GM10248 (cell line): ENCODE measurements around the gene TTYH3.

Experiments
- CTCF ChIA-PET: fragments of 300-600 bp; sonication (Branson Sonifier 250); formaldehyde crosslinking; extraction: SDS; loops from one replicate; lab custom pipeline; 2021; ENCODE audit warnings: antibody characterized with exemption; lab: Yijun Ruan, JAX
- POLR2A ChIA-PET: fragments of 350-650 bp; sonication (Branson Sonifier 250); formaldehyde crosslinking; extraction: SDS; loops from one replicate; lab custom pipeline; 2020; ENCODE audit warnings: antibody characterized with exemption; lab: Yijun Ruan, JAX
- DNase-seq: peaks from one replicate; pipeline ENCODE4 v3.0.0; 2012; ENCODE audit errors: extremely low spot score
- TF ChIP-seq, protein P1 (sequence below): IDR thresholded peaks from 2 replicates; pipeline ENCODE4 v1.5.1; 2012; ENCODE audit warnings: mild to moderate bottlenecking, low read depth; ENCODE audit errors: extremely low read depth, missing control alignments, control extremely low read depth

TTYH3 gene

DNA sequence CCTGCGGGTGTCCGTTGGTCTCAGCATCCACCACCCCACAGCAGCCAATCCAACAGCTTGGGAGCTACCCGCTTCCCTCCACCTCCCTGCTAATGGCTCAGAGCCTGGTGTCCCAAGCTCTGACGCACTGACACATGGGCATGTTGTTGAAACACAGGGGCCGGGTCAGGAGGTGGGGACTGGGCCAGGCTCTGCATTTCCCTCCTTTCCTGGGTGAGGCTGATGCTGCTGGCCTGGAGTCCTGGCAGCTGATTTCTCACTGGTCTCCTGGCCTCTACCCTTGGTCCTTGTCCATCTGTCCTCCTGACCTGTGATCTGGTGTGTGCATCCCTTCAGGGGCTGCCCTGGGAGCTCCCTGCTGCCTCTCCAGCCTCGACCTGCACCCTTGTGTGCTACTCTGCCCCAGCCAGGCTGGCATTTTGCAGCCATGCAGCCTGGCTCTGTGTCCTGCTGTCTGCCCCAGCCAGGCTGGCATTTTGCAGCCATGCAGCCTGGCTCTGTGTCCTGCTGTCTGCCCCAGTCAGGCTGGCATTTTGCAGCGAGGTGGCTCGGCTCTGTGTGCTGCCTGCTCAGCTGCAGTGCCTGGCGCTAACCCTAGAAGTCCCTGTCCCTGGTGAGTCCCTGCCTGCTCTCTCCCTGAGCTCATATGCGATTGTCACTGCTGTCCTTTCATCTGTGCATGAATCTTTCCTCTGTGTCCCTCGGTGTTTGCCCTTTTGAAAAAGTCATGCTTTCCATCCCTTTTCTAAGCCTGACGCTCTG, 70.2 kb downstream of the TTYH3 start:
- DNase-seq = no peak
- TF ChIP-seq, protein P1, sequence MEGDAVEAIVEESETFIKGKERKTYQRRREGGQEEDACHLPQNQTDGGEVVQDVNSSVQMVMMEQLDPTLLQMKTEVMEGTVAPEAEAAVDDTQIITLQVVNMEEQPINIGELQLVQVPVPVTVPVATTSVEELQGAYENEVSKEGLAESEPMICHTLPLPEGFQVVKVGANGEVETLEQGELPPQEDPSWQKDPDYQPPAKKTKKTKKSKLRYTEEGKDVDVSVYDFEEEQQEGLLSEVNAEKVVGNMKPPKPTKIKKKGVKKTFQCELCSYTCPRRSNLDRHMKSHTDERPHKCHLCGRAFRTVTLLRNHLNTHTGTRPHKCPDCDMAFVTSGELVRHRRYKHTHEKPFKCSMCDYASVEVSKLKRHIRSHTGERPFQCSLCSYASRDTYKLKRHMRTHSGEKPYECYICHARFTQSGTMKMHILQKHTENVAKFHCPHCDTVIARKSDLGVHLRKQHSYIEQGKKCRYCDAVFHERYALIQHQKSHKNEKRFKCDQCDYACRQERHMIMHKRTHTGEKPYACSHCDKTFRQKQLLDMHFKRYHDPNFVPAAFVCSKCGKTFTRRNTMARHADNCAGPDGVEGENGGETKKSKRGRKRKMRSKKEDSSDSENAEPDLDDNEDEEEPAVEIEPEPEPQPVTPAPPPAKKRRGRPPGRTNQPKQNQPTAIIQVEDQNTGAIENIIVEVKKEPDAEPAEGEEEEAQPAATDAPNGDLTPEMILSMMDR = no peak
- ChIA-PET POLR2A (no interaction called here), CTCF (interaction anchor here (1.2 to 5.5 kb wide), 3 partner anchors 8 to 31 kb away, joined by 5 to 65 read pairs (median 5); no protein-coding TSS in a partner anchor)

DNA sequence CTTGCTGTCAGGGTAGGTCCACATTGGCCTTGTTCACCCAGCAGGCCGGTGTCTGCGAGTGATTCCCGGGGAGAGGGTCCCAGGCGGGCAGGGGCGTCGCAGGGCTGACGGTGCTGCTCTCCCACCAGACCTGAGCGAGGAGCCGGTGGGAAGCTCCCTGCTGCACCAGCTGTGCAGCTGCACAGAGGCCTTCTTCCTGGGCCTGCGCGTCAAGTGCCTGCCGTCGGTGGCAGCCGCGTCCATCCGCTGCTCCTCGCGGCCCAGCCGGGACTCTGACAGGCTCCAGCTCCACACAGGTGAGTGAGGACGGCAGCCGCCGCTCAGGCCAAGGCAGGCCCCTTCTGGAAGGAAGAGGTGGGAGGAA, 70.8 kb downstream of the TTYH3 start:
- CTCF ChIA-PET = interaction anchor here (5.5 kb wide), 1 partner anchor 8 kb away, joined by 65 read pairs; no protein-coding TSS in a partner anchor
- TF ChIP-seq, protein P1 = no peak
- no peak for DNase-seq
- POLR2A ChIA-PET = no interaction called here

DNA sequence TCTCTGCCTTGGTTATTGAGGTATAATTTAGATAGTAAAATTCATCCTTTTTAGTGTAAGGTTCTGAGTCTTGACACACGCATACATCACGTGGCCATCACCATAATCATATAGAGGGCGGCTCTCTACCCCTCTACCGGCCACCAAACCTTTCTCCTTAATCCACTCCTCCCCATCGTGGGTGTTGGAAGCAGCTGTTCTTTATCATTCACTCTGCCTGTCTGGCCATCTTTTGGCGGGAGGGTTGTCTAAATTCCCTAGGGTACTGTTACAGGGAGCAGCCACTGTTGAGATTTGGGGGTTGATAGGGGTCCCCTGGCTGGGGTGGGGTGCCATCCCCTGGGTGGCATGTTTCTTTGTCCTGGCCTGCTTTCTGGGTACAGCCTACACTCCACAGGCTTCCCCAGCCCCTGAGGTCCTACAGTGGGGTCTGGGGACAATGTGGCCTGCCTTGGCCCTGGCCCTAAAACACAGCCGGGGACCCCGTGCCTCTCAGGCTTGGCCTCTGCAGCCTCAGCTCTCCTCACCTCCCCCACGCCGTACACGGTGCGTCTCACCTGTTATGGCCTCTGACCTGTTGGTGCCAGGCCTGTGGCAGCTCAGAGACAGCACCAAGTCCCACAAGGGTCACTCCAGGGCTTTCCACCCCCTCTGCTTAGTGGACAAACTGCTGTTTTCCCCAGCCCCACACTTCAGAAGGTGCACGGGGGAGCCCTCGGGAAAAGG, 73.7 kb downstream of the TTYH3 start:
- TF ChIP-seq, protein P1 = no peak
- CTCF ChIA-PET = interaction anchor here (1.0 to 2.8 kb wide), 3 partner anchors 10 to 35 kb away, joined by 4 to 12 read pairs (median 4); no protein-coding TSS in a partner anchor
- POLR2A ChIA-PET = no interaction called here
- DNase-seq = no peak

DNA sequence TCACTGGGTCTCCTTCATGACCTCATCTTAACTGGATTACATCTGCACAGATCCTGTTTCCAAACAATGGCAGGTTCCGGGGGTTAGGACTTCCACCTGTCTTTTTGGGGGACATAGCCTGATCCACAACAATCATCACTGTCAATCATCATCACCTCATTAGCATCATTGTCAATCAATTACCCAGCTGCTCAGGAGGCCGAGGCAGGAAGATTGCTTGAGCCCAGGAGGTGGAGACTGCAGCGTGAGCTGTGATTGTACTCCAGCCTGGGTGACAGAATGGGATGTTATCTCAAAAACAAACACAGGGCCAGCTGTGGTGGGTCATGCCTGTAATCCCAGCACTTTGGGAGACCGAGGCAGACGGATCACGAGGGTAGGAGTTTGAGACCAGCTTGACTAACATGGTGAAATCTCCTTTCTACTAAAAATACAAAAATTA, 74.9 kb downstream of the TTYH3 start:
- TF ChIP-seq, protein P1 = no peak
- ChIA-PET CTCF (interaction anchor here (1.0 to 2.8 kb wide), 4 partner anchors 8 to 36 kb away, joined by 3 to 12 read pairs (median 4); no protein-coding TSS in a partner anchor), POLR2A (no interaction called here)
- DNase-seq = no peak

DNA sequence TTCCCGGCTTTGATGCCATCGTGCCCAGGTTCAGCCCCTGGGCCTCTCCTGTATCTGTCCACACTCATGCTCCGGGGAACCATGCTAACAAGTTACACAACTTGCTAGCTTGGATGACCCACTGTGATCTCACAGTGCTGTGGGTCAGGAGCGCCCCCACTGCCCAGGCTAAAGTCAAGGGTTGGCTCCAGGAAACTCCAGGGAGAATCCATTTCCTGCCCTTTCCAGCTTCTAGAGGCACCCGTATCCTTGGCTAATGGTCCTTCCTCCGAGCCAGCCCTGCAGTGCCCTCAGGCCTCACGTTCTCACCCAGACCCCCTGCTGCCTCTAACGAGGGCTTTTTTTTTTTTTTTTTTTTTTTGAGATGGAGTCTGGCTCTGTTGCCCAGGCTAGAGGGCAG, 75.7 kb downstream of the TTYH3 start:
- TF ChIP-seq, protein P1 = no peak
- POLR2A ChIA-PET = no interaction called here
- DNase-seq = no peak
- CTCF ChIA-PET = interaction anchor here (1.0 to 4.3 kb wide), 3 partner anchors 9 to 37 kb away, joined by 3 to 35 read pairs (median 3); no protein-coding TSS in a partner anchor

DNA sequence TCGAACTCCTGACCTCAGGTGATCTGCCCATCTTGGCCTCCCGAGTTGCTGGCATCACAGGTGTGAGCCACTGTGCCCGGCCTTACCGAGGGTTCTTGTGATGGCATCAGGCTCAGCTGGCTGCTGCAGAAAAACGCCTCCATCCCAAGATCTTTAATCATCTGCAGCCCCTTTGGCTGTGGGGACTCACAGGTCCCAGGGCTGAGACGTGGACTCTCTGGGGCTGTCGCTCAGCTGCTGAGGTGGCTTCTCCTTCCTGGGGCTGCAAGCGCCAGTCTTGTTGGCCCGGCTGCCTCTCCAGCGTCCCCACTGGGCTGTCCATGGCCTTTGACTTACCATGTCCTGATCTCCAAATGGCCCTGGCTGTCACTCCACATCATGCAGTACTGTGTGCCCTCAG, 76.3 kb downstream of the TTYH3 start:
- ChIA-PET POLR2A (no interaction called here), CTCF (interaction anchor here (0.9 to 4.3 kb wide), 7 partner anchors 8 to 54 kb away, joined by 3 to 65 read pairs (median 25); partner anchors contain the start of gene AMZ1)
- DNase-seq = no peak
- TF ChIP-seq, protein P1 = no peak
